HepG2 (cell line): ENCODE results near the gene SRP68. TPM values are rescaled to one million over a fixed set of nuclear protein-coding genes. Genes with fewer than 3 reads are reported as not detected.

Experiments
- FIP1L1 ChIP-seq: fragments of 200-400 bp; formaldehyde crosslinking; IDR thresholded peaks from 2 replicates; pipeline ENCODE4 v1.6.1; 2018; ENCODE audit warnings: low read depth, mild to moderate bottlenecking, low read length, moderate library complexity, borderline replicate concordance; ENCODE audit not compliant: insufficient read depth
- FOSL2 ChIP-seq: sonication (generic); formaldehyde crosslinking; IDR thresholded peaks from 2 replicates; pipeline ENCODE4 v1.4.0; 2020; ENCODE audit warnings: missing genetic modification reagents
- FOXA3 ChIP-seq: IDR thresholded peaks from 2 replicates; pipeline ENCODE4 v1.6.1; 2016; ENCODE audit warnings: missing genetic modification reagents, missing compliant biosample characterization
- IKZF4 ChIP-seq: sonication (generic); formaldehyde crosslinking; IDR thresholded peaks from 2 replicates; pipeline ENCODE4 v1.5.1; 2020; ENCODE audit warnings: borderline replicate concordance, mild to moderate bottlenecking, low read depth, missing genetic modification reagents; ENCODE audit errors: not compliant biosample characterization
- JUND ChIP-seq: sonication (generic); formaldehyde crosslinking; IDR thresholded peaks from 2 replicates; pipeline ENCODE4 v1.8.0; 2022; ENCODE audit warnings: mild to moderate bottlenecking, missing genetic modification reagents
- KAT8 ChIP-seq: IDR thresholded peaks from 2 replicates; pipeline ENCODE4 v1.6.1; 2016; ENCODE audit warnings: missing genetic modification reagents, missing compliant biosample characterization
- KDM3A ChIP-seq: IDR thresholded peaks from 2 replicates; pipeline ENCODE4 v1.6.1; 2018; ENCODE audit warnings: low read depth, missing compliant biosample characterization
- POGZ ChIP-seq: sonication (generic); formaldehyde crosslinking; IDR thresholded peaks from 2 replicates; pipeline ENCODE4 v1.4.0; 2020; ENCODE audit warnings: mild to moderate bottlenecking, missing genetic modification reagents
- POLR2G ChIP-seq: fragments of 200-400 bp; formaldehyde crosslinking; IDR thresholded peaks from 2 replicates; pipeline ENCODE4 v1.6.1; 2018; ENCODE audit warnings: mild to moderate bottlenecking, low read depth, low read length, moderate library complexity
- PPARG ChIP-seq: conservative IDR thresholded peaks from 2 replicates; pipeline ENCODE4 v1.6.1; 2016; ENCODE audit warnings: missing biosample characterization, missing genetic modification reagents
- PRPF4 ChIP-seq: fragments of 200-400 bp; formaldehyde crosslinking; IDR thresholded peaks from 2 replicates; pipeline ENCODE4 v1.6.1; 2016; ENCODE audit warnings: low read length, low read depth; ENCODE audit not compliant: poor library complexity, severe bottlenecking
- ZC3H4 ChIP-seq: sonication (generic); formaldehyde crosslinking; IDR thresholded peaks from 2 replicates; pipeline ENCODE4 v1.4.0; 2020; ENCODE audit warnings: missing genetic modification reagents, borderline replicate concordance
- ZFP37 ChIP-seq: sonication (generic); formaldehyde crosslinking; IDR thresholded peaks from 2 replicates; pipeline ENCODE4 v1.4.0; 2020; ENCODE audit warnings: missing genetic modification reagents, borderline replicate concordance
- ZNF460 ChIP-seq: sonication (generic); formaldehyde crosslinking; IDR thresholded peaks from 2 replicates; pipeline ENCODE4 v1.5.1; 2020; ENCODE audit warnings: missing genetic modification reagents, mild to moderate bottlenecking, borderline replicate concordance
- ZNF589 ChIP-seq: sonication (generic); formaldehyde crosslinking; conservative IDR thresholded peaks from 2 replicates; pipeline ENCODE4 v1.8.0; 2022; ENCODE audit warnings: mild to moderate bottlenecking, moderate library complexity, missing genetic modification reagents
- ZNF614 ChIP-seq: IDR thresholded peaks from 2 replicates; pipeline ENCODE4 v1.6.1; 2018; ENCODE audit warnings: missing biosample characterization, missing genetic modification reagents, inconsistent platforms, borderline replicate concordance
- polyA plus RNA-seq, 8 experiments: library from polyadenylated mRNA; depleted of rRNA in 3 of 8; stranded (reverse) in 7 of 8; unstranded in 1 of 8; fragments of >200 nt; fragmentation: Illumina TruSeq in 4 of 8; extraction: Trizol in 4 of 8; gene quantifications; 2 replicates each; pipeline versions ENCODE4 v1.2.1 to v1.2.3, GENCODE V29; 2011 to 2016; ENCODE audit warnings: low read depth in 4 of 8, missing spikeins in 1 of 8, mixed read lengths in 1 of 8; ENCODE audit not compliant: insufficient read depth in 1 of 8
- total RNA-seq, 5 experiments: library from RNA; depleted of rRNA; stranded (reverse); fragments of >200 nt; fragmentation: Illumina TruSeq; extraction: Trizol; gene quantifications; 2 replicates each; pipeline ENCODE4 v1.2.3, GENCODE V29; 2016; ENCODE audit warnings: low read depth in 1 of 5
- TF ChIP-seq, protein P1 (sequence below): sonication (generic); formaldehyde crosslinking; conservative IDR thresholded peaks from 2 replicates; pipeline ENCODE4 v1.4.0; 2020; ENCODE audit warnings: mild to moderate bottlenecking, missing genetic modification reagents, moderate library complexity
- TF ChIP-seq, protein P2 (sequence below): sonication (generic); formaldehyde crosslinking; IDR thresholded peaks from 2 replicates; pipeline ENCODE4 v1.9.0; 2022; ENCODE audit warnings: missing genetic modification reagents, mild to moderate bottlenecking, borderline replicate concordance

SRP68 gene
- total and polyA plus RNA-seq, 2 of the 13 experiments (the other 11 are each of a cell fraction or from before 2014, with no cell fraction given): 39.8 to 74.3 TPM

- TF ChIP-seq JUND: no peak
- peak; percentile 43; the same call in 1 of the 2 replicates for TF ChIP-seq KAT8 (CRISPR knock-in tag)
- no peak for TF ChIP-seq POGZ (CRISPR knock-in tag)
- TF ChIP-seq ZC3H4 (CRISPR knock-in tag): no peak
- TF ChIP-seq, protein P1, sequence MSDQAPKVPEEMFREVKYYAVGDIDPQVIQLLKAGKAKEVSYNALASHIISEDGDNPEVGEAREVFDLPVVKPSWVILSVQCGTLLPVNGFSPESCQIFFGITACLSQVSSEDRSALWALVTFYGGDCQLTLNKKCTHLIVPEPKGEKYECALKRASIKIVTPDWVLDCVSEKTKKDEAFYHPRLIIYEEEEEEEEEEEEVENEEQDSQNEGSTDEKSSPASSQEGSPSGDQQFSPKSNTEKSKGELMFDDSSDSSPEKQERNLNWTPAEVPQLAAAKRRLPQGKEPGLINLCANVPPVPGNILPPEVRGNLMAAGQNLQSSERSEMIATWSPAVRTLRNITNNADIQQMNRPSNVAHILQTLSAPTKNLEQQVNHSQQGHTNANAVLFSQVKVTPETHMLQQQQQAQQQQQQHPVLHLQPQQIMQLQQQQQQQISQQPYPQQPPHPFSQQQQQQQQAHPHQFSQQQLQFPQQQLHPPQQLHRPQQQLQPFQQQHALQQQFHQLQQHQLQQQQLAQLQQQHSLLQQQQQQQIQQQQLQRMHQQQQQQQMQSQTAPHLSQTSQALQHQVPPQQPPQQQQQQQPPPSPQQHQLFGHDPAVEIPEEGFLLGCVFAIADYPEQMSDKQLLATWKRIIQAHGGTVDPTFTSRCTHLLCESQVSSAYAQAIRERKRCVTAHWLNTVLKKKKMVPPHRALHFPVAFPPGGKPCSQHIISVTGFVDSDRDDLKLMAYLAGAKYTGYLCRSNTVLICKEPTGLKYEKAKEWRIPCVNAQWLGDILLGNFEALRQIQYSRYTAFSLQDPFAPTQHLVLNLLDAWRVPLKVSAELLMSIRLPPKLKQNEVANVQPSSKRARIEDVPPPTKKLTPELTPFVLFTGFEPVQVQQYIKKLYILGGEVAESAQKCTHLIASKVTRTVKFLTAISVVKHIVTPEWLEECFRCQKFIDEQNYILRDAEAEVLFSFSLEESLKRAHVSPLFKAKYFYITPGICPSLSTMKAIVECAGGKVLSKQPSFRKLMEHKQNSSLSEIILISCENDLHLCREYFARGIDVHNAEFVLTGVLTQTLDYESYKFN: peak; percentile 68
- TF ChIP-seq PPARG (CRISPR knock-in tag): peak; percentile 68
- TF ChIP-seq FIP1L1: no peak
- TF ChIP-seq KDM3A (CRISPR knock-in tag): no peak
- TF ChIP-seq, protein P2, sequence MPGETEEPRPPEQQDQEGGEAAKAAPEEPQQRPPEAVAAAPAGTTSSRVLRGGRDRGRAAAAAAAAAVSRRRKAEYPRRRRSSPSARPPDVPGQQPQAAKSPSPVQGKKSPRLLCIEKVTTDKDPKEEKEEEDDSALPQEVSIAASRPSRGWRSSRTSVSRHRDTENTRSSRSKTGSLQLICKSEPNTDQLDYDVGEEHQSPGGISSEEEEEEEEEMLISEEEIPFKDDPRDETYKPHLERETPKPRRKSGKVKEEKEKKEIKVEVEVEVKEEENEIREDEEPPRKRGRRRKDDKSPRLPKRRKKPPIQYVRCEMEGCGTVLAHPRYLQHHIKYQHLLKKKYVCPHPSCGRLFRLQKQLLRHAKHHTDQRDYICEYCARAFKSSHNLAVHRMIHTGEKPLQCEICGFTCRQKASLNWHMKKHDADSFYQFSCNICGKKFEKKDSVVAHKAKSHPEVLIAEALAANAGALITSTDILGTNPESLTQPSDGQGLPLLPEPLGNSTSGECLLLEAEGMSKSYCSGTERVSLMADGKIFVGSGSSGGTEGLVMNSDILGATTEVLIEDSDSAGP (CRISPR knock-in tag): peak; percentile 68
- TF ChIP-seq FOXA3 (CRISPR knock-in tag): peak; percentile 76
- TF ChIP-seq ZFP37 (CRISPR knock-in tag): peak; percentile 53; the same call in 1 of the 2 replicates
- 0 out of 2 replicates have a peak, but pooled peaks have one; percentile 41 for TF ChIP-seq POLR2G
- TF ChIP-seq ZNF589: no peak
- TF ChIP-seq IKZF4 (CRISPR knock-in tag): peak; percentile 87
- TF ChIP-seq PRPF4: no peak
- TF ChIP-seq ZNF614 (CRISPR knock-in tag): no peak
- no peak for TF ChIP-seq ZNF460 (CRISPR knock-in tag)
- 0 out of 2 replicates have a peak, but pooled peaks have one; percentile 18 for TF ChIP-seq FOSL2 (CRISPR knock-in tag)
These were observed 72.1 kb downstream of the SRP68 start (continued) for GRCh38 chr17:76000016-76000754.
